Left renal cortex interstitium (tissue), 4 donors: ENCODE data around the gene KYNU. TPM values are rescaled to one million over a fixed set of nuclear protein-coding genes. Genes with fewer than 3 reads are reported as not detected.
"Not testable (repeated sequence)": the region's sequence is repeated elsewhere in the genome, so short reads cannot be mapped to it uniquely, and the experiment has no call there.

ENCODE experiments used
- DNase-seq, 4 donors: peaks; one replicate each; pipeline ENCODE4 v3.0.0-alpha.2; 2013; ENCODE audit warnings: low read depth in 4 of 4, low spot score in 2 of 4, missing footprints in 1 of 4
- polyA plus RNA-seq, 4 donors: library from polyadenylated mRNA; unstranded; fragments of 120-200 nt; gene quantifications; one replicate each; pipeline ENCODE4 v1.2.1, GENCODE V29; 2013; ENCODE audit not compliant: insufficient read length in 4 of 4

KYNU gene
- polyA plus RNA-seq, 4 donors: 4.5 to 7.1 (median 5.4) TPM

DNA sequence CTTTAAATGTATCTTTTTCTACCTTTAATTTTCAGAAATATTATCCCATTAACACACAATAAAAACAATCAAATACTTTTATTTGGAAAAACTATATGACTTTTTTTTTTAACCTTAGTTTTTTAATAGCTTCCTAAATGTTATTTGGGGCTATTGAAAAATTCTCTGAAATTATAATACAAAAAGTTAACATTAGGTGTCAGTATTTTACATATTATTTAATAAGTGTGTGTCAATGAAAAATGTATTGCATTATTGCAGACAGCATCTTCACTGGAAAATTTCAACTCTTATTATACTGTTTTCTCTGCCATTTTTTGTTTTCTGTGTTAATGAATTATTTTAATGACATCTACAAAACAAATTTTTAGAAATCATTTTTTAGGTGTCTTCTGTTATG lies 200.6 kb downstream of the KYNU start:
- DNase-seq: no peak

DNA sequence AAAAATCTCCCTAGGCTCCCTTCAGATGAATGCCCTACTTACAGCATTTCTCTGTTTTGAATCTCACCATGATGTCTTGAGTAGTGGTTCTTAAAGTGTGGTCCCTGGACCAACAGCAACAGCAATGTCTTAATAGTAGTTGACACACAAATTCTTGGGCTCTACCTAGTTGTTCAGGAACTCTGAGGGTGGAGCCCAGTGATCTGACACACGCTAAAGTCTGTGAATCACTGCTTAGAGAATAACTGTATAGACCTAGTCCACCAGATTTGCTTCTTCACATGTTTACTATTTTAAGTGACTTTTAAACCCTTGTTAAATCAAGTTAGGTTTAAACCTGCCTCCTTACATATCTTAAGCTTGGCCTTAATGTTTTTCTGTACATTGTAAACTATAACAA lies 204.2 kb downstream of the KYNU start:
- DNase-seq: no peak

DNA sequence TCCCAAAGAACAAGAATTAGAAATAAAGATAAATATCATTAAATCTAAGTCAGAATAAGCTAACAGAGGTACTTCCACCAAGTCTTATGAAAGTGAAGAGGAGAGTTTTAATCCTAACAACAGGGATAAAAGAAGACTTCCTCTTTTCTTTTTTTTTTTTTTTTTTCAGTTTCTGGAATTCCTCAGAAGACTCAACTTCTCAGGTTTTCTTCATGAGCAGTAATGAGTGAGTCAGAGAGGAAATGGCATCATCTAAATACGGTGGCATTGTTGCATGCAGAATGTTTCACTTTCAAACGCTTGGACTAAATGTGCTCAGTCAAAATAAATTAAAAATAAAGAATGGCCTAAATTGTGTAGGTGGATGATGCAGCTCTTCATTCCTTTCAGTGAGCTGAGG lies 206.2 kb downstream of the KYNU start:
- no peak for DNase-seq

DNA sequence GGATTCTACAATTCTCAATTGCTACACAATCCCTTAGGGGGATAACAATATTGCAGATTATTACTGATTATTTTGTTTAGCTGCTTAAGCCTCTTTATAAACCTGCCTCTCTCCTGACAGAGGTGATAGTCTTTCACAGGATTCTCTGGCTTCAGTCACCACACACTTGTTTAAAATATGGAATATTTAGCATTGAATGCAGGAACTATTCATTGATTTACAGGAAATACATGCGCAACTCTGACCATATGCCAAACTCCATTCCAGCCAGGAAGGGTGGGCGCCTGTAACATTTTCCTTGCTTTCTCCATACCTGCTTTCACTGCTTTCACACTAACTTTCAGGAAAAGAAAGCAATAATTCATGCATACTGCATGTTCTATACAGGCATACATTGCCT lies 207.0 kb downstream of the KYNU start:
- no peak for DNase-seq

DNA sequence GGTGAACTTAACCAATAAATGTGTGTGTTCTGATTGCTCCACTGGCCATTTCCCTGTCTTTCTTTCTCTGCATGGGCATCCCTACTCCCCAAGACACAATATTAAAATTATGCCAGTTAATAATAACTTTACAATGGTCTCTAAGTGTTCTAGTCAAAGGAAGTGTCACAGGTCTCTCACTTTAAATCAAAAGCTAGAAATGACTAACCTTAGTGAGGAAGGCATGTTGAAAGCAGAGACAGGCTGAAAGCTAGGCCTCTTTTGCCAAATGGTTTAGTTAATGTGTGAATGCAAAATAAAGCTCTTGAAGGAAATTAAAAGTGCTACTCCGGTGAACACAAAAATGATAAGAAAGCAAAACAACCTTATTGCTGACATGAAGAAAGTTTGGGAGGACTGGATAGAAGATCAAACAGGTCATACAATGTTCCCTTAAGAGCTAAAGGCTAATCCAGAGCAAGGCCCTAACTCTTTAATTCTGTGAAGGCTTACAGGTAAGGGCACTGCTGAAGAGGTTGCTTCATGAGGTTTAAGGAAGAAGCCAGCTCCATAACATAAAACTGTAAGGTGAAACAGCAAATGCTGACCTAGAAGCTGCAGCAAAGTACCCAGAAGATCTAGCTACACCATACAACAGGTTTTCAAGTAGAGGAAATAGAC lies 207.8 kb downstream of the KYNU start:
- DNase-seq: no peak

DNA sequence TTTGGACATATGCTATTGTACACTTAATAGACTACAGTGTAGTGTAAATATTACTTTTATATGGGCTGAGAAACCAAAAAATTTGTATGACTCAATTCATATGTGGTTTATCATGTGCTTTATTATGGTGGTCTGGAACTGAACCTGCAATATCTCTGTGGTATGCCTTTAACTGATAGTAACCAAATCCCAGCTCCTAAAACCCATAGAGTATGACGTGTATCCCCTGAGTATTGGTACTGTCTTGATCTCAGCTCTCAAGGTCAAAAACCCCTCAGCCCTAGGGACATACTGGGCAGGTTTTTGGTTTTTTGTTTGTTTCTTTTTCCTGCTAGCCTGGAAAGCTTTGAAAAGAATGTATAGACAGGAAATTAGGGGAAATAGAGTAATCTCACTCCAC lies 209.6 kb downstream of the KYNU start:
- no peak for DNase-seq

DNA sequence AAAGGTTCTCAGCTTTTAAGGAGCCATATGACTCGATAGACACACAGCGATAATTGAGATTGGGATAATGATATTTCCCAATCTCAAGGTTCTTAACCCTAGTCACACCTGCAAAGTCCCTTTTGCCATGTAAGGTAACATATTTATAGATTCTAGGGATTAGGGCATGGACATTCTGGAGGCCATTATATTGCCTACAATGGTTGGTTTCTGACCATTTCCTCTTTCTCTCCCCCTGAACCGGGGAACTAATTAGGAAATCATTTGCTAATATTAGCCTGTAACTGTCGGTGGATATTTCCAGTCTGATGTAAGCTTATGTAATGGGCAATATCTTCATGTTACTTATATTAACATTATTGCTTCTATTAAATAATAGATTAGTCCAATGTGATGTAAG lies 210.9 kb downstream of the KYNU start:
- no peak for DNase-seq

DNA sequence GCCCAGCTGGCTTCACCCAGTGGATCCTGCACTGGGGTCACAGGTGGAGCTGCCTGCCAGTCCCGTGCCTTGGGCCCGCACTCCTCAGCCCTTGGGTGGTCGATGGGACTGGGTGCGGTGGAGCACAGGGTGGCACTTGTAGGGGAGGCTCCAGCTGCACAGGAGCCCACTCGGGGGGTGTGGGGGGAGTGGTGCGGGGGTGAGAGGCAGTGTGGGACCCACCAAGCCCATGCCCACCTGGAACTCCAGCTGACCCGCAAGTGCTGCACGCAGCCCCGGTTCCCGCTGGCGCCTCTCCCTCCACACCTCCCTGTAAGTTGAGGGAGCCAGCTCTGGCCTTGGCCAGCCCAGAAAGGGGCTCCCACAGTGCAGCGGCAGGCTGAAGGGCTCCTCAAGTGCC lies 212.1 kb downstream of the KYNU start:
- DNase-seq: not testable (repeated sequence)
